Activated CD4-positive, alpha-beta T cell treated with anti-CD3 and anti-CD28 coated beads, Interleukin-2, amount 50 U/mL, for 4 hours (primary cell): Measurements from ENCODE around the gene RGS17.
"Not testable (repeated sequence)": the region's sequence is repeated elsewhere in the genome, so short reads cannot be mapped to it uniquely, and the experiment has no call there.

Source experiments
- DNase-seq, 2 experiments: peaks; one replicate each; pipeline ENCODE4 v3.0.0-alpha.2; 2020

The RGS17 gene, protein sequence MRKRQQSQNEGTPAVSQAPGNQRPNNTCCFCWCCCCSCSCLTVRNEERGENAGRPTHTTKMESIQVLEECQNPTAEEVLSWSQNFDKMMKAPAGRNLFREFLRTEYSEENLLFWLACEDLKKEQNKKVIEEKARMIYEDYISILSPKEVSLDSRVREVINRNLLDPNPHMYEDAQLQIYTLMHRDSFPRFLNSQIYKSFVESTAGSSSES

DNA sequence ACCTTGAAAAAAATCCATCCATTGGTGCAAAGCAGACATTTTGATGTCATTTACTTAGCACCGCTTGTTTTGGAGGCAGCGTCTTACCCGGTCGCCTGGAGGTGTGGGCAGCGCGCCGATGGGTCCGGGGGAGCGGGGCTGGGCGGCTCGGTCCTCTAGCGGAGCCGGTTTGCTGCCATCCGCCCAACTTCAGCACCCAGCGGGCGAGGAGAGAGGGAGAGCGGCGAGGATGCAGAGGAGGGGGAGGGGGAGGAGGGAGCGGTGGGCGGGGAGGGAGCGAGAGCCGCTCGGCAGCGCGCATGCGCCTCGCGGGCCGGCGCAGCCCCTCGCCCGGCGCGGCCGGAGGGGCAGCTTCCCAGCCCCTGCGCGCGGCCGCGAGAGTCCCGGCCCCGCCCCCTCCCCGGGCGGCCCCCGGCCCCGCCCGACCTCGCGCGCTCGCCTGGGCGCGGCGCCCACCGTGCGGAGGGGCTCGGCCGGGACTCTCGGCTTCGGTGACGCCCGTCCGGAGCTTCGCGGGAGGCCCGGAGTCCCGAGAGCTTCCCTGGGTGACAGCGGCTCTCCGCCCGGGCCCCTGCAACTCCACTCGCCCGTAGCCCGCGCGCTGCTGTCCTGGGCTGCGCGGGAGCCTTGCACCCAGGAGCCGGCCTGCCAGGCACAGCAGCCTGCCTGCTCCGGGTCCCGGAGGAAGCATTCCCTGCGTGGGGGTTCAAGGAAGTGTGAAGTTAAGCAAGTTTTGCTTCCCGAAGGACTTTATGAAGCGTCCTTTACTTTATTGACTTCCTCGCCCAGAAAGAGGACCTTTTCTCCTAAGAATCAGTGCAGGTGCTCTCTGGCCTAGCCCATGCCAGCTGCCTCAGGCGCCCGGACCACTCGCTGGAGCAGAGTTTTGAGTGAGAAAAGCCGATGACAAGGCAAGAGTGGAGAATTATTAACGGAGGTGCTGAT, at the start of gene RGS17:
Gene RGS17 (minus strand): TSS at position 246 of the 945 bp plus-strand sequence. CDS start 87,264 bp downstream, outside the sequence.
- DNase-seq: no peak

DNA sequence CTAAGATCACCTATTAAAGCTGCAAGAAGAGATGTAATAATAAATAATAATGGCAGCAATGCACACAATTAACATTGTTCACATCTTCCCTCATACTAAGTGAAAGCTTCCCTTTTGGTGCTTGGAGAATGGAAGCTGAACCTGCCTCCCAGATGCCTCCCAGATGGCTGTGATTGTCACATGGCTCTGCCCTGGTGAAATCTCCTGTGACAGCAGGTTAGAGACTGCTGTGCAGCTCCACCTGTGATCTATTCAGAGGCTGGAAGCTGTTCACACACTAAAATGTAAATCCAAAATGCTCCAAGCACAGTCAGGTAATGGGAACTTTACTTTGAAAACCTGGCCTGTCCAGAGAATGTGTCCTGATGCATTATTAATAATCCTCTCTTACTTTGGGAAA, 41.7 kb upstream of the RGS17 start:
- DNase-seq: no peak

DNA sequence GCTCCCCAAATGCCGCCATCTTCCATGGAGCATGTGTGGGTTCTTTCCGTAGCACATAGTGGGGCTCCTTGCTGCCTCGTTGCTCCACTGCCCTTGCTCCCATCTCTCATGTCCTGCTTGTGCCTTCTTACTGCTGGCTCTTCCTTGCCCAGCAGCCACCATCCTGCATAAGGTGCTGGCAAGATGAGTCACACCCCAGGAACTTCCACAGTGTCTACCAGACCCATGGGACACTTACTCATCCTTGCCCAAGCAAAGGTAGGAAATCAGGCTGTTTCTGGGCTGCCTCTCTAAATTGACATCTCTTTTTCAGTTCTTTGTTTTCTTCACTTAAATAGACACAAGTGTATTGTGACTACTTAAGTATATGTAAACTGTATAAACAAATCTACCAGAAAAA, 39.4 kb upstream of the RGS17 start:
- no peak for DNase-seq

DNA sequence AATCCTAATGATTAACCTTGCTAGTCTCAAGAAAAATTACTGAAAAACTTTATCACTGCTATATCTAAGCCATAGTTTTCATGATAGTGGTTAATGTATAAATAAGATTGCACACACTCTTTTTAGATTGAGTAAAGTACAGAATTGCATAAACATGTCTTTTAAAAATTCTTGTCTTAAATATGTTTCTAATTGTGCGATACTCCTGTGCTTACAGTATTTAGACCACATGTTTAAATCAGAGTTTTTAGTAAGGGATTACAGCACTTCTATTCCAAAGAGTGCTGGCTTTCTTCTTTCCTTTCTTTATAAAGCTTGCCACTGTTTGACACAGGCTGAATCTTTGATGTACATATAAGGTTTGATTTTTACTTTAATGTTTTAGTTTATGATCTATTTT, 36.8 kb upstream of the RGS17 start:
- no peak for DNase-seq

GRCh38 chr6:153167061-153167891, 36.2 kb upstream of the RGS17 start:
- no peak for DNase-seq

DNA sequence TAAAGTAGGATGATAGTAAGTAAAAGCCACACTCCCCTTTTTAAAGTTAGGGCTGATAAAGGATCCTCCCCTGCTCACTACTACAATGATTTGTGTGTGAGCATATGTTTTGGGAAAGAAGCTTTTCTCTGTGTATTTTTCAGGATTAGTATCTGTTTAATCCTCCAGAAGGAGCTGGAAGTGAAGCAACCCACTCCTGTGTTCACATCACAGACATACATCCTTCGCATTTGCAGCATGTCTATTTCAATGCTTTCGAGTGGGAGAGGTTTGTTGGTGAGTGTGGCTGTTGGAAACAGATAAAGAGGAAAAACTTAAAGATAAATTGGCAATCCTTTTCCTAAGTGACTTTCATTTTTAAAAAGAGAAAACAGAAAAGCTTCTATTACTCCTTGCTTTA, 31.6 kb upstream of the RGS17 start:
- DNase-seq: no peak

GRCh38 chr6:153162172-153162571, 31.1 kb upstream of the RGS17 start:
- DNase-seq: no peak

- DNase-seq: no peak
Observed at GRCh38 chr6:153160221-153160620, 29.1 kb upstream of the RGS17 start.

DNA sequence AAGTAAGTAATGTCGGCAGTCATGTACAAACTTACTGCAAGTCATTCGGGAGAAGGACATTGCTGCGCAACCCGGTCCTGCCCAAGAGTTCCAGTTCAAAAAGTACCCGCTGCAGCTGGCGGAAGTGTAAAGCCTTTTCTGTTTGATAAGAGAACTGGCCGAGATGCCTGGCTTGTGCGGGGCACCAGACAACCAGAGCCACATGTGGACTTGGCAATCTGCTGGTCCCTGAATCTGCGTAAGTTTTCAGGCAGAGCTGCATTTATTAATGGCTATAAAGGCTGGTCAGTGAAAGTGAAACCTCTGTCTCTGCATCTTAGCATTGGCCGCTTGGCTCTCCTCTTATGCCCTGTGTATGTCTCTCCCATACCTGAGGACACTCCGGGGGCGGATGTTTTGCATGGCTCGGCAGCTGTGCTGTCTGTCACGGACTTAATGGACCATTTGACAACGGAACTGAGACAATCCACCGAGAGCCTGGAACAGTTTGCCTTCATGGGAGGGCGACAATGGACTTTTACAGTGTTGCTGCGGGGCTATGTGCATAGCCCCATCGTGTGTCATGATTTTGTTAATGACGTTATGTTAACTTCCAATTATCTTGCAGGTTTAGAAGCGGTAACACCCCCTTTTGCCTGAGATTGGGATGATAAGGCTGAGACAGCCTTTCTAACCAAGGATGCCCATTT, 19.8 kb upstream of the RGS17 start:
- DNase-seq: no peak

DNA sequence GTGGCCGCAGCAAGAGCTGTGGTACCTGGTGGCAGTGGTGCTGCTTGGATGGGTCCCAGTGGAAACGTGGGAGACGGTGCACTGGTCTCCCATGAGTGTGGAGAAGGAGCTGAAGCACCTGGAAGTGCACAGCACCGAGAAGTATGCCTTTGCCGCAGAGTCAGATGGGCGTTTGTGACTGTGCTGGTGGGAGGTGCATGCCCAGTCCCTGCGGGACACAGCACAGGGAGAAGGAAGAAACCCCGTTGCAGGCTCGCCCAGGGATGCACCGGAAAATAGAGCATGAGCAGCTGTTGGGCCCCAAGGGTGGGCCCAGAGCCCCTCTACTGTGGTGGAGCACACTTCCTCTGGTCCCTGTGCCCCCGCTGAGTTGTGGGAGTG, 19.3 kb upstream of the RGS17 start:
- no peak for DNase-seq

DNA sequence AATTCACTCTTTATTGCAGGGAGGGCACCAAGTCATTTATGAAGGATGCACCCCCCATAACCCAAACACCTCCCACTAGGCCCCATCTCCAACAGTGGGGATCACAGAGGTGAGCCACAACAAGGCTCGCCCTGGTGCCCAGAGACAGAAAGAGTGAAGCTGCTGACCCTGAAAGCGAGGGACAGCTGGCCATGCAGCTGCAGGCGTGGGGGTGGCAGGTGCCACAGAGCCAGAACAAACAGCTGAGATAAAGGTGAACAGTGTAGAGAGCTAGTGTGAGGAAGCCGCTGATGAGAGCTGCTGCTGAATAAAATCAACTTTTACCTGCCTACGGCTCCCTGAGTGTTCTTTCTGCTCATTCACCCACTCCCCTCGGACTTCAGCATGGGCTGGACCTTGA, 18.8 kb upstream of the RGS17 start:
- no peak for DNase-seq

- no peak for DNase-seq
Observed at GRCh38 chr6:153146413-153146812, 15.3 kb upstream of the RGS17 start.

- DNase-seq: no peak
Observed at GRCh38 chr6:153145591-153145990, 14.5 kb upstream of the RGS17 start.

DNA sequence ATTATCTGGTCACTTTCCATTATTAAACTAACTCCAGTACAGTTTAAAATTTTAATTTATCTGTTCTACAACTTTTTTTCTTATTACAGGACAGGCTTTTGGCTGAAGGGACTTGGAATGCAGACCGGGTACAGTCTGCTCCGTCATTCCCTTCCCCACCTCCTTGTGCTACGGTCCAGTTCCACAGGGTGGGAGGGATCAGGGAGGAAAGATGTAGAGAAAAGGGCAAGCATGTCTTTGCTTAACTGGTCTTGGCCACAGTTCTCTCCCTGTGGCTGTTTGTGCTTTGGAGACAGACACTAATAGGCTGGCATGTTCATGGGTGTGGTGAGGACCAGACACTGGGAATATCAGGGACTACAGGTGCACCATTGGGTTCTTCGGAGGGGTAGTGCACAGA, 12.1 kb upstream of the RGS17 start:
- no peak for DNase-seq

DNA sequence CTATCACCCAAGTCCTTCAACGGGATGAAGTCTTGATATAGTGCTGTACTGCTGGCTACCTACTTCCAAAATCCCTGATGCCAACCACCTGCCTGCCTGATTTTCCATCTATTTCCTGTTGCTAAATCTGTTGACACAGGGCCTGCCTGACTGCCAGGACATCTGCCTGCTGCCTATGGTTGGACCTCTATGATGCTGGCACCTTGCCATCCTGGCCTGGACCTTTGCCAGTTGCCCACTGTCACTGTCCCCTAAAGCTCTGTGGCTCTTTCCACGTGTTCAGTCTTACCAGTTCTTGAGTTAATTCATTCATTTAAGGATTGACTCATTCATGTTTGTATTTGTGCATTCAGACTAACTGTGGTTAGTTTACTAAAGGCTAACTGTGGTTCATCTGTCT, 9.2 kb upstream of the RGS17 start:
- DNase-seq: no peak

DNA sequence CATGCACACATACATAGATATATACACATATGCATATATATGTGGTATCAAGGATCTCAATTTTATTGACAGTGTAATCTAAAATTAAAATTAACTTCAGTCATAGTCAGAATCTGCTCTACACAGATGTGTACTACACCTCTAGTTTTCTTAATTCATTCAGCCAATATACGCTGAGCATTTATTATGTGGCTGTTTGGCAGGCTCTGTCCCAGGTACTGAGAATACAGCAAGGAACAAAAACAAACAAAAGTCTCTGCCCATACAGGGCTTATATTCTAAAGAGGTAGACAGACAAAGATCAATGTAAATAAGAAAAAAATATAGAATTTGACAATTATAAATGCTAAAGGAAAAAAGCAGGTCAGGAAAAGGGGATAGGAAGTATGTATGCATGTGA, 7.8 kb upstream of the RGS17 start:
- DNase-seq: no peak

DNA sequence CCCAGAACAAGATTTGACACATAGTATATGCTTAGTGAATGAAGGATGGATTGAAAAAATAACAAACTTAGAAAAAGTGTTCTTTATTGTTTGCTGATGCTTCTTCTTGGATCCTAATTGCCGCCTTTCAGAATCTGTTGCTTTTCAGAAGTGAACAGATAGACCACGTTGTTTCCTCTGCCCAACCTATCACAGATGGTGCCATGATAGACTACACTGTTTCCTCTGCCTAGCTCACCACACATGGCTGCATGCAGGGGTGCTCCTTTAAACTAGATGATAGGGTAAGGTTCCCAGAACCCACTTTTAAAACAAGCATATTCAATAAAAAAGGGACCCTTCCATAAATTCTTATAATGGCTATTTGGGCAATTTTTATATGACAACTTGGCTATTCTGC, 4.6 kb upstream of the RGS17 start:
- no peak for DNase-seq

DNA sequence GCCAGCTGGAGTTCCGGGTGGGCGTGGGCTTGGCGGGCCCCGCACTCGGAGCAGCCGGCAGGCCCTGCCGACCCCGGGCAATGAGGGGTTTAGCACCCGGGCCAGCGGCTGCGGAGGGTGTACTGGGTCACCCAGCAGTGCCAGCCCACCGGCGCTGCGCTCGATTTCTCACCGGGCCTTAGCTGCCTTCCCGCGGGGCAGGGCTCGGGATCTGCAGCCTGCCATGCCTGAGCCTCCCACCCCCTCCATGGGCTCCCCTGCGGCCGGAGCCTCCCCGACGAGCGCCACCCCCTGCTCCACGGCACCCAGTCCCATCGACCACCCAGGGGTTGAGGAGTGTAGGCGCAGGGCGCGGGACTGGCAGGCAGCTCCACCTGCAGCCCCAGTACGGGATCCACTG, 2.6 kb upstream of the RGS17 start:
- not testable (repeated sequence) for DNase-seq

DNA sequence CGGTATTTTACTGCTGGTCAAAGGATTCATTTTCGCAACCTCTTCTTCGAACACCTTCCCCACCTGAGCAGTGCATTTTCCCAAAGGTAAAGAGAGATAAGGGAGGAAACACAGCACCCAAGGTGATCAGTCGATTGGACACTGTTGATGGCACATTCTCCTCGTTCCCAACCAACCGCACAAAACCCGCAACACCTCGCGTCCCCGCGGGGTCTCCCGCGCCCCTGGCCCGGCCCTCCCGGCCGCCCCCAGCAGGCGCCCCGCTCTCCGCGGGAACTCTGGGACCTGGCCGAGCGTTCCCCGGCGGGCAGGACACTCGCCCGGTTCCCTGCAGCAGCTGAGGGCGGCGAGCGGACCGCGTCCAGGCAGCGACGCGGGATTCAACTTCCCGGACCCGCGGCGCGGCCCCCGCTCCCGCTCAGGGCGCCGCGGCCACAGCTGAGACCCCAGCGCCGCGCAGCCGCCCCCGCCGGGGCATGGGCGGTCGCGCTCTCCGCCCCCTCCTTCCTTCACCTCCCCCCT, 506 bp downstream of the RGS17 start:
- no peak for DNase-seq

- DNase-seq: no peak
Observed at GRCh38 chr6:153129873-153130514, 1.1 kb downstream of the RGS17 start.

DNA sequence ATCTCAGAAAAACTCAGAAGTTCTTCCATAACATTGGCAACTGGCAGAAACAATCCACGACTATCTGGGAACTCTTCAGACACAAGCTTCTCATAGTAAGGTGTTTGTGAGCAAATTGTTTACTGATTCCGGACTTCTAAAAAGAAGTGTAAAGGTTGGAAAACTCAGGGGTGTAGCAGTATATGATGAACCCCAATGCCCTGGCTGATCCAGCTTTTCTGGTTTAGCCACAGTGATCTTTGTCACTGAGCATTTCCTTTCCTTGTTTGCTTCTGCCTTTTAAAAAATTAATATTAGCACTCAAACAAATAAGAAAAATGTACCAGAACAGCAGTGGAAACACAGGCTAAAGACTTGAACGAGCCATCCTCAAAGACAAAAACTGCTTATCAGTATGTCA, 4.9 kb downstream of the RGS17 start:
- no peak for DNase-seq

- no peak for DNase-seq
Observed at GRCh38 chr6:153125032-153125431, 6.0 kb downstream of the RGS17 start.
